ENCODE data around the gene PEPD.

Gene PEPD

DNA sequence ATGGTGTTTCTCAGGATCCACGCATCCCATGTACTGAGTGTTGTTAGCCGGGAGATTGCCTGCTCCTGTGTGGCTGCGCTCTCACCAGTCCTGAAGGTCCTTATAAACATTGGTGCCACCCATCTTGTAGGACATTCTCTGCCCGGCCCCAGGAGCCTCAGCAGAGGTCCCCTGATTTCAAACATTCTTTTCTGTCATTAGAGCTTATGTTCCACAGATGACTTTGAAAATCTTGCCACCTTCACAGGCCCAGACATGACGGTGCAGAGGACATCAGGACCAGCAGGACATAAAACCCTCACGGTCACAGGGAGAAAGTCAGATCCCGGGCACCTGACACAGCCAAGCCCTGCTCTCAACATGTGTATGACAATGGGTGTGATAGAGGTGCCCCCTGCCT is 33.2 kb upstream of the PEPD start:
- no peak overlapping the region for H3K4me3 ChIP-seq (replicated peaks; ENCODE audit: insufficient read depth, low read length)
- H3K27ac ChIP-seq (replicated peaks) = no peak overlapping the region
- TF ChIP-seq GABPA (IDR thresholded peaks at IDR 0.05; ENCODE audit: low read depth) (no peak), SPI1 (IDR thresholded peaks at IDR 0.05; ENCODE audit: borderline replicate concordance, low read depth) (no peak), POLR2AphosphoS5 (IDR thresholded peaks at IDR 0.05; ENCODE audit: low read depth) (no peak), REST (IDR thresholded peaks at IDR 0.05; ENCODE audit: insufficient replicate concordance, low read depth) (no peak)
- TF ChIP-seq, protein P1, sequence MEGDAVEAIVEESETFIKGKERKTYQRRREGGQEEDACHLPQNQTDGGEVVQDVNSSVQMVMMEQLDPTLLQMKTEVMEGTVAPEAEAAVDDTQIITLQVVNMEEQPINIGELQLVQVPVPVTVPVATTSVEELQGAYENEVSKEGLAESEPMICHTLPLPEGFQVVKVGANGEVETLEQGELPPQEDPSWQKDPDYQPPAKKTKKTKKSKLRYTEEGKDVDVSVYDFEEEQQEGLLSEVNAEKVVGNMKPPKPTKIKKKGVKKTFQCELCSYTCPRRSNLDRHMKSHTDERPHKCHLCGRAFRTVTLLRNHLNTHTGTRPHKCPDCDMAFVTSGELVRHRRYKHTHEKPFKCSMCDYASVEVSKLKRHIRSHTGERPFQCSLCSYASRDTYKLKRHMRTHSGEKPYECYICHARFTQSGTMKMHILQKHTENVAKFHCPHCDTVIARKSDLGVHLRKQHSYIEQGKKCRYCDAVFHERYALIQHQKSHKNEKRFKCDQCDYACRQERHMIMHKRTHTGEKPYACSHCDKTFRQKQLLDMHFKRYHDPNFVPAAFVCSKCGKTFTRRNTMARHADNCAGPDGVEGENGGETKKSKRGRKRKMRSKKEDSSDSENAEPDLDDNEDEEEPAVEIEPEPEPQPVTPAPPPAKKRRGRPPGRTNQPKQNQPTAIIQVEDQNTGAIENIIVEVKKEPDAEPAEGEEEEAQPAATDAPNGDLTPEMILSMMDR (IDR thresholded peaks at IDR 0.05; ENCODE audit: insufficient read depth, low read length) = no peak
- no peak for DNase-seq (ENCODE audit: low read depth in 1 of 2, low spot score in 1 of 2)
- H3K27me3 ChIP-seq (ENCODE audit: insufficient read depth, poor library complexity, severe bottlenecking) = no peaks in the 10 kb centered on the region

DNA sequence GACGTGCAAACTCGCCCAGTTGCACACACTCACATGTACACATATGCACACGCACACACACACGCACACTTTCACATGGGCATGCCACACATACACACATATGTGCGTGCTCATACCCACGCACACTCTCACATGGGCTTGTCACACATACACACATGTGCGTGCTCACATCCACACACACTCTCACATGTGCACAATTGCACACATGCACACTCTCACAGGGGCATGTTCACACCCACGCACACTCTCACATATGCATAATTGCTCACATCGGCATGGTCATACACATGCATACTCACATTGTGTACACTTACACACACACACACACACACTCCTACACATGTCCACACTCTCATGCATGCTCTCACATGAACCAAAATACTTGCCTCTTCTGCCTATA is 32.8 kb upstream of the PEPD start:
- Histone ChIP-seq H3K27me3 (ENCODE audit: insufficient read depth, poor library complexity, severe bottlenecking) (no peaks in the 10 kb centered on the region), H3K27ac (replicated peaks) (no peak overlapping the region), H3K4me3 (replicated peaks; ENCODE audit: insufficient read depth, low read length) (no peak overlapping the region)
- DNase-seq (ENCODE audit: low read depth in 1 of 2, low spot score in 1 of 2) = no peak
- TF ChIP-seq SPI1 (IDR thresholded peaks at IDR 0.05; ENCODE audit: borderline replicate concordance, low read depth) = no peak
- TF ChIP-seq, protein P1 (IDR thresholded peaks at IDR 0.05; ENCODE audit: insufficient read depth, low read length) = no peak
- no peak for TF ChIP-seq GABPA (IDR thresholded peaks at IDR 0.05; ENCODE audit: low read depth)
- no peak for TF ChIP-seq REST (IDR thresholded peaks at IDR 0.05; ENCODE audit: insufficient replicate concordance, low read depth)
- TF ChIP-seq POLR2AphosphoS5 (IDR thresholded peaks at IDR 0.05; ENCODE audit: low read depth) = no peak

GRCh38 chr19:33553530-33554310 is 32.1 kb upstream of the PEPD start:
- H3K27me3 ChIP-seq (ENCODE audit: insufficient read depth, poor library complexity, severe bottlenecking) = no peaks in the 10 kb centered on the region
- DNase-seq (ENCODE audit: low read depth in 1 of 2, low spot score in 1 of 2) = no peak
- TF ChIP-seq GABPA (IDR thresholded peaks at IDR 0.05; ENCODE audit: low read depth) (no peak), REST (IDR thresholded peaks at IDR 0.05; ENCODE audit: insufficient replicate concordance, low read depth) (no peak), SPI1 (IDR thresholded peaks at IDR 0.05; ENCODE audit: borderline replicate concordance, low read depth) (no peak), POLR2AphosphoS5 (IDR thresholded peaks at IDR 0.05; ENCODE audit: low read depth) (no peak)
- TF ChIP-seq, protein P1 (IDR thresholded peaks at IDR 0.05; ENCODE audit: insufficient read depth, low read length) = no peak
- H3K4me3 ChIP-seq (replicated peaks; ENCODE audit: insufficient read depth, low read length) = no peak overlapping the region
- H3K27ac ChIP-seq (replicated peaks) = no peak overlapping the region

All from HL-60 (cell line).